PC-9 (cell line): ENCODE results near the gene CARD6.
"Not testable (repeated sequence)": the region's sequence is repeated elsewhere in the genome, so short reads cannot be mapped to it uniquely, and the experiment has no call there.

Experiments used
- CTCF ChIP-seq: fragments of 200-600 bp; sonication (generic); conservative IDR thresholded peaks from 2 replicates; pipeline ENCODE4 v1.6.1; 2017; ENCODE audit warnings: mixed run types, antibody characterized with exemption, mild to moderate bottlenecking, moderate library complexity
- EZH2 ChIP-seq: fragments of 200-600 bp; sonication (generic); IDR thresholded peaks from 2 replicates; pipeline ENCODE4 v1.8.0; 2017; ENCODE audit warnings: antibody characterized with exemption, low read depth

- not testable (repeated sequence) for TF ChIP-seq CTCF, EZH2
These were observed 23.8 kb downstream of the CARD6 start for GRCh38 chr5:40865004-40865403.
